SK-N-SH (cell line): ENCODE measurements around the gene TXNL4B. TPM values are rescaled to one million over a fixed set of nuclear protein-coding genes. Genes with fewer than 3 reads are reported as not detected.
A peak's percentile ranks its signal among the peaks of the same experiment; 100 is the strongest.

Experiments used
- CTCF ChIA-PET: fragments of 300-600, 350-600 bp; formaldehyde crosslinking; extraction: SDS; loops from one replicate; lab custom pipeline; 2021; lab: Yijun Ruan, JAX
- POLR2A ChIA-PET: fragments of 350-600 bp; sonication (Branson Sonifier 250); formaldehyde crosslinking; extraction: SDS; loops from one replicate; lab custom pipeline; 2020; ENCODE audit warnings: antibody characterized with exemption, inconsistent platforms; lab: Yijun Ruan, JAX
- DNase-seq: peaks from one replicate; pipeline ENCODE4 v3.0.0; 2012
- H2AFZ ChIP-seq: fragments of 200-600 bp; sonication (generic); 2 replicates; pipeline ENCODE4 v1.8.1; 2016; ENCODE audit warnings: antibody characterized with exemption, mild to moderate bottlenecking, low read depth
- H3F3A ChIP-seq: fragments of 200-600 bp; sonication (generic); replicated peaks from 2 replicates; pipeline ENCODE3; 2016; ENCODE audit warnings: antibody characterized with exemption, mild to moderate bottlenecking; ENCODE audit not compliant: insufficient read depth
- H3K27ac ChIP-seq, 2 experiments: fragments of 200-500 bp in 1 of 2; fragments of 200-600 bp in 1 of 2; sonication (Bioruptor generic) in 1 of 2; sonication (generic), shearing (Covaris generic) in 1 of 2; 2 replicates each; pipeline versions ENCODE4 v1.5.1 to v1.6.1; 2014 to 2016; ENCODE audit warnings: low read depth in 2 of 2, inconsistent platforms in 1 of 2, low read length in 1 of 2, mild to moderate bottlenecking in 1 of 2, mixed read lengths in 1 of 2
- H3K27me3 ChIP-seq: fragments of 200-600 bp; sonication (generic), shearing (Covaris generic); 2 replicates; pipeline ENCODE4 v1.6.1; 2016; ENCODE audit warnings: mixed run types; ENCODE audit not compliant: insufficient read depth
- H3K36me3 ChIP-seq, 2 experiments: fragments of 200-500 bp in 1 of 2; fragments of 200-600 bp in 1 of 2; sonication (Bioruptor generic) in 1 of 2; sonication (generic) in 1 of 2; replicated peaks in 1 of 2; 2 replicates each; pipeline versions ENCODE3 to v1.5.1; 2014 to 2016; ENCODE audit warnings: low read length in 1 of 2, mild to moderate bottlenecking in 1 of 2; ENCODE audit not compliant: insufficient read depth in 2 of 2, control insufficient read depth in 1 of 2
- H3K4me1 ChIP-seq, 2 experiments: fragments of 200-500 bp in 1 of 2; fragments of 200-600 bp in 1 of 2; sonication (Bioruptor generic) in 1 of 2; sonication (generic), shearing (Covaris generic) in 1 of 2; 2 replicates each; pipeline versions ENCODE4 v1.5.1 to v1.6.1; 2014 to 2016; ENCODE audit warnings: low read depth in 1 of 2, low read length in 1 of 2, mixed run types in 1 of 2; ENCODE audit not compliant: insufficient read depth in 2 of 2, control insufficient read depth in 1 of 2
- H3K4me2 ChIP-seq: fragments of 200-600 bp; sonication (generic), shearing (Covaris generic); 2 replicates; pipeline ENCODE4 v1.6.1; 2017; ENCODE audit warnings: mixed run types
- H3K4me3 ChIP-seq, 2 experiments: fragments of 200-500 bp in 1 of 2; fragments of 200-600 bp in 1 of 2; sonication (Bioruptor generic) in 1 of 2; sonication (generic), shearing (Covaris generic) in 1 of 2; 2 replicates each; pipeline versions ENCODE4 v1.5.1 to v1.8.1; 2014 to 2016; ENCODE audit warnings: low read depth in 2 of 2, inconsistent platforms in 1 of 2, low read length in 1 of 2, mild to moderate bottlenecking in 1 of 2, mixed read lengths in 1 of 2, moderate library complexity in 1 of 2
- H3K79me2 ChIP-seq: fragments of 200-600 bp; sonication (generic); 2 replicates; pipeline ENCODE4 v1.8.1; 2017; ENCODE audit warnings: mild to moderate bottlenecking; ENCODE audit not compliant: insufficient read depth
- H3K9ac ChIP-seq: fragments of 200-600 bp; sonication (generic); 2 replicates; pipeline ENCODE4 v1.6.1; 2017; ENCODE audit warnings: mixed run types
- H3K9me2 ChIP-seq: fragments of 200-600 bp; sonication (generic); 2 replicates; pipeline ENCODE4 v1.6.1; 2017; ENCODE audit warnings: mixed run types
- H3K9me3 ChIP-seq: fragments of 200-600 bp; sonication (generic); 2 replicates; pipeline ENCODE4 v1.6.1; 2017; ENCODE audit warnings: mixed run types, mild to moderate bottlenecking, moderate library complexity
- H4K20me1 ChIP-seq: fragments of 200-600 bp; sonication (generic); 2 replicates; pipeline ENCODE4 v1.6.1; 2017; ENCODE audit warnings: mild to moderate bottlenecking, mixed run types; ENCODE audit not compliant: insufficient read depth
- CTCF ChIP-seq: fragments of 200-600 bp; sonication (generic); IDR thresholded peaks from 2 replicates; pipeline ENCODE4 v1.6.1; 2017; ENCODE audit warnings: antibody characterized with exemption, mild to moderate bottlenecking, moderate library complexity
- IRF3 ChIP-seq: fragments of 150-350 bp; IDR thresholded peaks from 2 replicates; pipeline ENCODE4 v1.6.1; 2016; ENCODE audit warnings: mild to moderate bottlenecking, low read depth, low read length
- JUND ChIP-seq: IDR thresholded peaks from 2 replicates; pipeline ENCODE4 v1.4.0; 2012
- MXI1 ChIP-seq: IDR thresholded peaks from 2 replicates; pipeline ENCODE4 v1.6.1; 2012; ENCODE audit warnings: mild to moderate bottlenecking, low read depth, low read length, improper control_type of control experiment
- TEAD4 ChIP-seq: IDR thresholded peaks from 2 replicates; pipeline ENCODE4 v1.4.0; 2012; ENCODE audit warnings: mild to moderate bottlenecking, borderline replicate concordance; ENCODE audit not compliant: insufficient read depth
- YY1 ChIP-seq: IDR thresholded peaks from 2 replicates; pipeline ENCODE4 v1.4.0; 2012; ENCODE audit warnings: low read depth, mild to moderate bottlenecking
- ZBTB33 ChIP-seq: IDR thresholded peaks from 2 replicates; pipeline ENCODE4 v1.4.0; 2012; ENCODE audit warnings: low read depth, borderline replicate concordance
- WGBS: methylation state at CpG from one replicate; pipeline ENCODE4 v1.1.6; 2017; ENCODE audit warnings: low lambda C conversion rate; 5-methylcytosine and 5-hydroxymethylcytosine counted together
- polyA plus RNA-seq, 3 experiments: library from polyadenylated mRNA; depleted of rRNA; stranded (reverse); fragments of >200 nt; gene quantifications; 2 replicates each; pipeline ENCODE4 v1.2.3, GENCODE V29; 2012
- TF ChIP-seq, protein P1 (sequence below): IDR thresholded peaks from 2 replicates; pipeline ENCODE4; 2012
- TF ChIP-seq, protein P2 (sequence below): IDR thresholded peaks from 2 replicates; pipeline ENCODE4 v1.6.1; 2012; ENCODE audit warnings: mild to moderate bottlenecking, low read depth, low read length, moderate library complexity

Gene TXNL4B
- polyA plus RNA-seq, 1 of the 3 experiments (the other 2 are of a cell fraction), result 8.9 TPM

DNA sequence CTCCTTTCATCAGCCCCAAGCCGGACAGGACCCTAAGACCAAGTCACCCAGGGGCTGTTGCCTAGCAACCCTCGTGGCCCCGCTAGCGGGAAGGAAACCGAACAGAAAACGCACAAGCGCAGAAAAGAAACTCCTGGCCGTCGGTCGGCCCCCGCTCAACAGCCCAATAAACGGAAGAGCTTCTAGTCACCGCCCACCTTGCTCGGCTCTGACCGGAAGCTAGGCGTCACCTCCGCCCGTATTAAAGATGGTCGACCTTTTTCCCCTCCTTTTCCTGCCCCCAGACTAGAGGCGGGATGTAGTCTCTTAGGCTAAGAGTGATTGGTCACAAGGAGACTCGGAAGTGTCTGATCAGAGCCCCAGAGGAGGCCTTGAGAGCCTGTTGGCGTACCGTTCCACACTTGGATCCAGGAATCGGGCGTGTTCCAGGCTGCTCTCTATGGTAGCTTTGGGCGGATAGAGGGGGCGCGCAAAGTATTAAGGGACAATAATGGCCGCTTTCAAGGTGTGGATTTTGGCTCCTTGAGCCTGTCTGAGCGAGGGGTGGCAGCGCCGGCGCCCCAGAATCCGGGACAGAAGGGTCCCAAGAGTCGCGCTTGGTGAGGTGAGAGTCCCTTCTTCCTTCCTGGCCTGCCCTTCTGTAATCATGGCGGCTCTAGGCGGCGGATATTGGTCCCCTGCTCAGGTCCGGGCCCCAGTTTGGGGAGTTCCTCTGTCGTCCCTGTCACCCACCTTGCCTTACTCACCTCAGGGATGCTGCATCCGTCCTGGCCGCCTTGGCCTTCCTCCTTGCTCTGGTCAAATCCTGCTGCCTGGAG is at the start of gene TXNL4B, which contains the start of gene DHX38 (continued):
- TF ChIP-seq, protein P1, sequence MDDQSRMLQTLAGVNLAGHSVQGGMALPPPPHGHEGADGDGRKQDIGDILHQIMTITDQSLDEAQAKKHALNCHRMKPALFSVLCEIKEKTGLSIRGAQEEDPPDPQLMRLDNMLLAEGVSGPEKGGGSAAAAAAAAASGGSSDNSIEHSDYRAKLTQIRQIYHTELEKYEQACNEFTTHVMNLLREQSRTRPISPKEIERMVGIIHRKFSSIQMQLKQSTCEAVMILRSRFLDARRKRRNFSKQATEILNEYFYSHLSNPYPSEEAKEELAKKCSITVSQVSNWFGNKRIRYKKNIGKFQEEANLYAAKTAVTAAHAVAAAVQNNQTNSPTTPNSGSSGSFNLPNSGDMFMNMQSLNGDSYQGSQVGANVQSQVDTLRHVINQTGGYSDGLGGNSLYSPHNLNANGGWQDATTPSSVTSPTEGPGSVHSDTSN, result peak; percentile 70
- TF ChIP-seq YY1 (peak; percentile 98), ZBTB33 (no peak), IRF3 (peak; percentile 34; the same call in 1 of the 2 replicates), TEAD4 (no peak), JUND (no peak), MXI1 (peak; percentile 50; the same call in 1 of the 2 replicates)

DNA sequence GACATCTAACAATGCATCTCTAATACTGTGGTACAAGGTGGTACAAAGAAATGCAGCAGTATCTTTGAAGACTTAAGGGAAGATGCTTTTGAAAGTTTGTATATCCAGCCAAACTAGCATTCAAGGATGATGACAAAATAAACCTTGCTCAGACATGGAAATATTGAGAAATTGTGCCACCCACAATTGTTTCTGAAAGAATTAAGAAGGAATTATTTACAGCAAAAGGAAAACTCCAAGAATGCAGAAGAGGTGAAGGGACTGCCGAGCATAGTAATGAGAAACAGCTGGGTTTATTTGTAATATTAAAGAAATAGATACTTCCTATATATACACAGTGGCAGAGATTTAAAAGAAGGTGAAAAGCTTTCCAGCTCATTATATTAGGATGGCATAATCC is 49.1 kb upstream of the TXNL4B start:
- ChIA-PET CTCF (interaction anchor here (0.7 to 2.6 kb wide), 3 partner anchors 18 to 59 kb away, joined by 3 to 7 read pairs (median 3); no protein-coding TSS in a partner anchor), POLR2A (no interaction called here)
- Histone ChIP-seq H3K36me3 (no peaks in the 10 kb centered on the region), H3K4me2 (no peak overlapping the region), H4K20me1 (no peaks in the 10 kb centered on the region), H3K9me2 (no peaks in the 10 kb centered on the region), H3K27me3 (no peaks in the 10 kb centered on the region), H2AFZ (no peak overlapping the region), H3K79me2 (no peaks in the 10 kb centered on the region), H3K9ac (no peak overlapping the region), H3K4me3 (no peak overlapping the region), H3K27ac (no peak overlapping the region), H3K9me3 (no peaks in the 10 kb centered on the region), H3K4me1 (no peaks in the 10 kb centered on the region), H3F3A (no peaks in the 10 kb centered on the region)
- 20% methylated on average over 1 of the region's 1 CpG for WGBS
- DNase-seq, result no peak
- TF ChIP-seq CTCF, result no peak
- TF ChIP-seq, protein P2, sequence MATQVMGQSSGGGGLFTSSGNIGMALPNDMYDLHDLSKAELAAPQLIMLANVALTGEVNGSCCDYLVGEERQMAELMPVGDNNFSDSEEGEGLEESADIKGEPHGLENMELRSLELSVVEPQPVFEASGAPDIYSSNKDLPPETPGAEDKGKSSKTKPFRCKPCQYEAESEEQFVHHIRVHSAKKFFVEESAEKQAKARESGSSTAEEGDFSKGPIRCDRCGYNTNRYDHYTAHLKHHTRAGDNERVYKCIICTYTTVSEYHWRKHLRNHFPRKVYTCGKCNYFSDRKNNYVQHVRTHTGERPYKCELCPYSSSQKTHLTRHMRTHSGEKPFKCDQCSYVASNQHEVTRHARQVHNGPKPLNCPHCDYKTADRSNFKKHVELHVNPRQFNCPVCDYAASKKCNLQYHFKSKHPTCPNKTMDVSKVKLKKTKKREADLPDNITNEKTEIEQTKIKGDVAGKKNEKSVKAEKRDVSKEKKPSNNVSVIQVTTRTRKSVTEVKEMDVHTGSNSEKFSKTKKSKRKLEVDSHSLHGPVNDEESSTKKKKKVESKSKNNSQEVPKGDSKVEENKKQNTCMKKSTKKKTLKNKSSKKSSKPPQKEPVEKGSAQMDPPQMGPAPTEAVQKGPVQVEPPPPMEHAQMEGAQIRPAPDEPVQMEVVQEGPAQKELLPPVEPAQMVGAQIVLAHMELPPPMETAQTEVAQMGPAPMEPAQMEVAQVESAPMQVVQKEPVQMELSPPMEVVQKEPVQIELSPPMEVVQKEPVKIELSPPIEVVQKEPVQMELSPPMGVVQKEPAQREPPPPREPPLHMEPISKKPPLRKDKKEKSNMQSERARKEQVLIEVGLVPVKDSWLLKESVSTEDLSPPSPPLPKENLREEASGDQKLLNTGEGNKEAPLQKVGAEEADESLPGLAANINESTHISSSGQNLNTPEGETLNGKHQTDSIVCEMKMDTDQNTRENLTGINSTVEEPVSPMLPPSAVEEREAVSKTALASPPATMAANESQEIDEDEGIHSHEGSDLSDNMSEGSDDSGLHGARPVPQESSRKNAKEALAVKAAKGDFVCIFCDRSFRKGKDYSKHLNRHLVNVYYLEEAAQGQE, result no peak
